ENCODE measurements around the gene RBM6. TPM values are rescaled to one million over a fixed set of nuclear protein-coding genes. Genes with fewer than 3 reads are reported as not detected.

RBM6 gene
- total and polyA plus RNA-seq, 2 experiments from 2014 or later, result 66.6 to 97.6 TPM

- no peak overlapping the region for H3K4me3 ChIP-seq
- Mint-ChIP-seq H3K4me3 (no peak overlapping the region), H3K9me3 (no peaks in the 10 kb centered on the region), H3K27ac (no peak overlapping the region), H3K27me3 (ENCODE audit: insufficient read depth, low read depth, poor library complexity) (peaks cover 16% of the 10 kb centered on the region), H3K4me1 (peaks cover 30% of the 10 kb centered on the region), H3K36me3 (ENCODE audit: low read depth) (peaks cover 26% of the 10 kb centered on the region)
- no peaks in the 10 kb centered on the region for H3K27me3 ChIP-seq (ENCODE audit: insufficient read depth)
- 0 out of 2 replicates have a peak, but pooled peaks cover 9% of the 10 kb centered on the region for H3F3A ChIP-seq (replicated peaks; ENCODE audit: low read depth)
- peaks cover 22% of the 10 kb centered on the region for H3K4me1 ChIP-seq (ENCODE audit: insufficient read depth)
- peaks cover 6% of the 10 kb centered on the region; the same call in 1 of the 2 replicates for H4K20me1 ChIP-seq (replicated peaks; ENCODE audit: insufficient read depth)
- H3K4me2 ChIP-seq, result no peak overlapping the region
- H3K79me2 ChIP-seq (replicated peaks; ENCODE audit: insufficient read depth), result no peaks in the 10 kb centered on the region
- no peak overlapping the region for H2AFZ ChIP-seq
- peaks cover 18% of the 10 kb centered on the region for H3K36me3 ChIP-seq (ENCODE audit: insufficient read depth)
- ATAC-seq, result no peak
- no peak for TF ChIP-seq NANOG (IDR thresholded peaks at IDR 0.05; ENCODE audit: borderline replicate concordance)
- peak in 1 of 2 experiments; percentile 44; a peak in 2 of 4 replicates for TF ChIP-seq CTCF (conservative IDR thresholded peaks at IDR 0.05; ENCODE audit: low read depth in 2 of 2)
- H3K9me2 ChIP-seq (ENCODE audit: insufficient read depth), result no peaks in the 10 kb centered on the region; the same call in 1 of the 2 replicates
- DNase-seq (ENCODE audit: low spot score), result no peak
- H3K27ac ChIP-seq (ENCODE audit: low read depth), result no peak overlapping the region
Measured at GRCh38 chr3:50122071-50122470, 182.1 kb downstream of the RBM6 start.

GRCh38 chr3:50122661-50123391, 182.9 kb downstream of the RBM6 start:
- TF ChIP-seq ZNF114 (CRISPR knock-in tag; IDR thresholded peaks at IDR 0.05) (no peak), STAT1 (IDR thresholded peaks at IDR 0.05; ENCODE audit: unreplicated experiment) (no peak), POLR2AphosphoS5 (IDR thresholded peaks at IDR 0.05; ENCODE audit: low read depth) (no peak), JUNB (IDR thresholded peaks at IDR 0.05; ENCODE audit: unreplicated experiment) (no peak), ETS1 (IDR thresholded peaks at IDR 0.05) (no peak), CTCF (conservative IDR thresholded peaks at IDR 0.05; ENCODE audit: low read depth in 2 of 2) (peak in 1 of 2 experiments; percentile 18; a peak in 1 of 4 replicates), CREB1 (CRISPR knock-in tag; IDR thresholded peaks at IDR 0.05; ENCODE audit: low read depth) (no peak)
- H3K27ac ChIP-seq (ENCODE audit: low read depth), result no peak overlapping the region

More at GRCh38 chr3:50122661-50123391, 182.9 kb downstream of the RBM6 start:
- H3K4me1 ChIP-seq (ENCODE audit: insufficient read depth), result peaks cover 22% of the 10 kb centered on the region
- no peak overlapping the region for H2AFZ ChIP-seq
- H3K4me2 ChIP-seq, result no peak overlapping the region
- peaks cover 19% of the 10 kb centered on the region for H3K27me3 Mint-ChIP-seq (ENCODE audit: insufficient read depth, low read depth, poor library complexity)
- no peak overlapping the region for H3K4me3 Mint-ChIP-seq
- H3K27me3 ChIP-seq (ENCODE audit: insufficient read depth), result no peaks in the 10 kb centered on the region
- H3K27ac Mint-ChIP-seq, result no peak overlapping the region
- peaks cover 36% of the 10 kb centered on the region for H3K4me1 Mint-ChIP-seq
- no peak for DNase-seq (ENCODE audit: low spot score)
- H3K9me2 ChIP-seq (ENCODE audit: insufficient read depth), result no peaks in the 10 kb centered on the region; the same call in 1 of the 2 replicates
- H4K20me1 ChIP-seq (replicated peaks; ENCODE audit: insufficient read depth), result peaks cover 6% of the 10 kb centered on the region; the same call in 1 of the 2 replicates
- H3K9me3 Mint-ChIP-seq, result no peaks in the 10 kb centered on the region
- H3K36me3 Mint-ChIP-seq (ENCODE audit: low read depth), result peaks cover 21% of the 10 kb centered on the region
- no peak for ATAC-seq
- H3K79me2 ChIP-seq (replicated peaks; ENCODE audit: insufficient read depth), result no peaks in the 10 kb centered on the region
- 0 out of 2 replicates have a peak, but pooled peaks cover 8% of the 10 kb centered on the region for H3F3A ChIP-seq (replicated peaks; ENCODE audit: low read depth)
- H3K36me3 ChIP-seq (ENCODE audit: insufficient read depth), result peaks cover 11% of the 10 kb centered on the region
- no peak overlapping the region for H3K4me3 ChIP-seq

Measured in GM23338 (cell line).